ENCODE data around the gene CTNNA1.
A peak's percentile ranks its signal among the peaks of the same experiment; 100 is the strongest.

The CTNNA1 gene

GRCh38 chr5:138828556-138828955 lies 75.3 kb downstream of the CTNNA1 start:
- TF ChIP-seq EZH2phosphoT487 (IDR thresholded peaks at IDR 0.05; ENCODE audit: borderline replicate concordance), result no peak
- TF ChIP-seq CTCF (conservative IDR thresholded peaks at IDR 0.05; ENCODE audit: low read length), result no peak
- no peaks in the 10 kb centered on the region for H3K27me3 ChIP-seq (ENCODE audit: insufficient read depth, low read length, poor library complexity, severe bottlenecking)
- no peak overlapping the region for H3K4me2 ChIP-seq (ENCODE audit: low read depth, low read length, poor library complexity, severe bottlenecking)
- no peaks in the 10 kb centered on the region for H3K9me2 ChIP-seq (replicated peaks; ENCODE audit: low read depth, low read length)
- H3K4me3 ChIP-seq (ENCODE audit: low read length, poor library complexity, severe bottlenecking), result no peak overlapping the region
- H3F3A ChIP-seq (ENCODE audit: low read depth), result 0 out of 2 replicates have a peak, but pooled peaks cover 6% of the 10 kb centered on the region
- peaks cover 8% of the 10 kb centered on the region; the same call in 1 of the 2 replicates for H3K36me3 ChIP-seq (ENCODE audit: insufficient read depth, low read length)
- H3K4me1 ChIP-seq (ENCODE audit: insufficient read depth, low read length, poor library complexity, severe bottlenecking), result peaks cover 18% of the 10 kb centered on the region
- no peak overlapping the region for H3K9ac ChIP-seq (ENCODE audit: low read depth, low read length, poor library complexity, severe bottlenecking)
- H3K79me2 ChIP-seq (ENCODE audit: insufficient read depth, low read length), result no peaks in the 10 kb centered on the region
- H3K9me3 ChIP-seq (ENCODE audit: insufficient read depth, low read depth, low read length), result no peaks in the 10 kb centered on the region
- no peak overlapping the region for H2AFZ ChIP-seq (ENCODE audit: low read length)
- peaks cover 11% of the 10 kb centered on the region for H4K20me1 ChIP-seq (ENCODE audit: insufficient read depth, low read length, poor library complexity, severe bottlenecking)

- Histone ChIP-seq H3K79me2 (ENCODE audit: insufficient read depth, low read length) (no peaks in the 10 kb centered on the region), H2AFZ (ENCODE audit: low read length) (no peak overlapping the region), H3K9me2 (replicated peaks; ENCODE audit: low read depth, low read length) (no peaks in the 10 kb centered on the region), H3K9me3 (ENCODE audit: insufficient read depth, low read depth, low read length) (no peaks in the 10 kb centered on the region), H4K20me1 (ENCODE audit: insufficient read depth, low read length, poor library complexity, severe bottlenecking) (peaks cover 11% of the 10 kb centered on the region), H3K36me3 (ENCODE audit: insufficient read depth, low read length) (peaks cover 8% of the 10 kb centered on the region; the same call in 1 of the 2 replicates), H3K4me1 (ENCODE audit: insufficient read depth, low read length, poor library complexity, severe bottlenecking) (peaks cover 18% of the 10 kb centered on the region), H3K9ac (ENCODE audit: low read depth, low read length, poor library complexity, severe bottlenecking) (no peak overlapping the region), H3K4me3 (ENCODE audit: low read length, poor library complexity, severe bottlenecking) (no peak overlapping the region), H3K27me3 (ENCODE audit: insufficient read depth, low read length, poor library complexity, severe bottlenecking) (no peaks in the 10 kb centered on the region), H3F3A (ENCODE audit: low read depth) (0 out of 2 replicates have a peak, but pooled peaks cover 6% of the 10 kb centered on the region), H3K4me2 (ENCODE audit: low read depth, low read length, poor library complexity, severe bottlenecking) (no peak overlapping the region)
- TF ChIP-seq EZH2phosphoT487 (IDR thresholded peaks at IDR 0.05; ENCODE audit: borderline replicate concordance) (no peak), CTCF (conservative IDR thresholded peaks at IDR 0.05; ENCODE audit: low read length) (no peak)
Measured at GRCh38 chr5:138829341-138829740, 76.1 kb downstream of the CTNNA1 start.

- Histone ChIP-seq H3K9me2 (replicated peaks; ENCODE audit: low read depth, low read length) (no peaks in the 10 kb centered on the region), H3K36me3 (ENCODE audit: insufficient read depth, low read length) (peaks cover 8% of the 10 kb centered on the region; the same call in 1 of the 2 replicates), H3K27me3 (ENCODE audit: insufficient read depth, low read length, poor library complexity, severe bottlenecking) (no peaks in the 10 kb centered on the region), H3K9me3 (ENCODE audit: insufficient read depth, low read depth, low read length) (no peaks in the 10 kb centered on the region), H3K9ac (ENCODE audit: low read depth, low read length, poor library complexity, severe bottlenecking) (no peak overlapping the region), H2AFZ (ENCODE audit: low read length) (no peak overlapping the region), H3K4me3 (ENCODE audit: low read length, poor library complexity, severe bottlenecking) (no peak overlapping the region), H3K4me2 (ENCODE audit: low read depth, low read length, poor library complexity, severe bottlenecking) (peak overlapping the region; percentile 2), H4K20me1 (ENCODE audit: insufficient read depth, low read length, poor library complexity, severe bottlenecking) (peaks cover 6% of the 10 kb centered on the region), H3K4me1 (ENCODE audit: insufficient read depth, low read length, poor library complexity, severe bottlenecking) (peaks cover 14% of the 10 kb centered on the region), H3F3A (ENCODE audit: low read depth) (no peaks in the 10 kb centered on the region), H3K79me2 (ENCODE audit: insufficient read depth, low read length) (no peaks in the 10 kb centered on the region)
- TF ChIP-seq CTCF (conservative IDR thresholded peaks at IDR 0.05; ENCODE audit: low read length), result no peak
- no peak for TF ChIP-seq EZH2phosphoT487 (IDR thresholded peaks at IDR 0.05; ENCODE audit: borderline replicate concordance)
Measured at GRCh38 chr5:138831703-138832102, 78.5 kb downstream of the CTNNA1 start.
